HG02943 (cell line): ENCODE measurements around the gene ADARB1.

ENCODE experiments used
- ATAC-seq: cut with Tn5 transposase; IDR thresholded peaks from one replicate; pipeline ENCODE4 v1.9.1; 2021; ENCODE audit warnings: mild to moderate bottlenecking, low read depth, moderate library complexity; ENCODE audit not compliant: unreplicated experiment

Gene ADARB1

GRCh38 chr21:45219517-45219916, 145.1 kb downstream of the ADARB1 start:
- ATAC-seq = no peak

GRCh38 chr21:45220071-45220481, 145.7 kb downstream of the ADARB1 start:
- ATAC-seq = no peak

- no peak for ATAC-seq
Observed at GRCh38 chr21:45220714-45221490, 146.5 kb downstream of the ADARB1 start.

GRCh38 chr21:45222001-45222400, 147.6 kb downstream of the ADARB1 start:
- ATAC-seq = no peak

GRCh38 chr21:45223236-45224185, 149.1 kb downstream of the ADARB1 start:
- ATAC-seq = no peak

- ATAC-seq = no peak
Observed at GRCh38 chr21:45224189-45224938, 150.0 kb downstream of the ADARB1 start.

- no peak for ATAC-seq
Observed at GRCh38 chr21:45225041-45225740, 150.8 kb downstream of the ADARB1 start.

- ATAC-seq = no peak
Observed at GRCh38 chr21:45225741-45226327, 151.5 kb downstream of the ADARB1 start.

- ATAC-seq = no peak
Observed at GRCh38 chr21:45226540-45227326, 152.4 kb downstream of the ADARB1 start.

- no peak for ATAC-seq
Observed at GRCh38 chr21:45227735-45228134, 153.4 kb downstream of the ADARB1 start.

GRCh38 chr21:45228171-45228641, 153.8 kb downstream of the ADARB1 start:
- no peak for ATAC-seq

GRCh38 chr21:45228656-45229240, 154.4 kb downstream of the ADARB1 start:
- ATAC-seq = no peak

- ATAC-seq = no peak
Observed at GRCh38 chr21:45231705-45232104, 157.3 kb downstream of the ADARB1 start.

- ATAC-seq = no peak
Observed at GRCh38 chr21:45234127-45234526, 159.7 kb downstream of the ADARB1 start.

GRCh38 chr21:45234965-45235364, 160.6 kb downstream of the ADARB1 start:
- ATAC-seq = no peak

GRCh38 chr21:45235488-45235887, 161.1 kb downstream of the ADARB1 start:
- no peak for ATAC-seq

- ATAC-seq = no peak
Observed at GRCh38 chr21:45236481-45236880, 162.1 kb downstream of the ADARB1 start.

- ATAC-seq = no peak
Observed at GRCh38 chr21:45237401-45237800, 163.0 kb downstream of the ADARB1 start.
